GM12878 (cell line): Measurements from ENCODE around the gene CDYL. TPM values are rescaled to one million over a fixed set of nuclear protein-coding genes. Genes with fewer than 3 reads are reported as not detected.

Source experiments
- ATAC-seq: fragments of 200-7000 bp; cut with Tn5 transposase; 3 replicates; pipeline ENCODE4 v1.9.1; 2020; ENCODE audit warnings: mild to moderate bottlenecking, moderate library complexity
- BruUV-seq: library from RNA; stranded (reverse); fragments of 400-500 nt; replicated peaks from 2 replicates; lab custom pipeline; 2021; lab: Mats Ljungman, UMichigan
- CTCF ChIA-PET: fragments of 300-600 bp; sonication (Branson Sonifier 250); formaldehyde crosslinking; extraction: SDS; loops from one replicate; lab custom pipeline; 2021; ENCODE audit warnings: inconsistent platforms; lab: Yijun Ruan, JAX
- POLR2A ChIA-PET: fragments of 350-600 bp; formaldehyde crosslinking; extraction: SDS; loops from one replicate; lab custom pipeline; 2021; ENCODE audit warnings: inconsistent platforms; lab: Charles Lee
- RAD21 ChIA-PET: fragments of 300-600 bp; sonication (Branson Sonifier 250); formaldehyde crosslinking; loops from one replicate; lab custom pipeline; 2023; ENCODE audit warnings: antibody characterized with exemption; ENCODE audit not compliant: unreplicated experiment; lab: Charles Lee
- SMC1A ChIA-PET: fragments of 300-600 bp; sonication (Branson Sonifier 250); formaldehyde crosslinking; loops from one replicate; lab custom pipeline; 2023; ENCODE audit not compliant: unreplicated experiment, uncharacterized antibody; lab: Charles Lee
- DNase-seq: peaks from one replicate; pipeline ENCODE4 v3.0.0-alpha.2; 2011; ENCODE audit warnings: low read depth, low spot score
- FAIRE-seq: peaks from 3 replicates; lab custom pipeline; 2011; peaks lifted over from hg19 to GRCh38; lab: Jason Lieb, UNC
- H2AFZ ChIP-seq: 2 replicates; pipeline ENCODE4 v1.6.0; 2011; ENCODE audit warnings: low read depth, low read length, control low read depth; ENCODE audit not compliant: control insufficient read depth
- H3K27ac ChIP-seq: 2 replicates; pipeline ENCODE4 v1.5.1; 2011; ENCODE audit warnings: control low read depth; ENCODE audit not compliant: control insufficient read depth, insufficient read depth
- H3K27me3 ChIP-seq, 2 experiments: replicated peaks in 1 of 2; 2 replicates each; pipeline versions ENCODE4 v1.6.0 to v1.6.1; 2011; ENCODE audit warnings: low read length in 1 of 2; ENCODE audit not compliant: control insufficient read depth in 2 of 2, insufficient read depth in 2 of 2
- H3K36me3 ChIP-seq, 2 experiments: 2 replicates each; pipeline ENCODE4 v1.5.1; 2011; ENCODE audit warnings: low read length in 1 of 2; ENCODE audit not compliant: control insufficient read depth in 2 of 2, insufficient read depth in 2 of 2
- H3K4me1 ChIP-seq: 2 replicates; pipeline ENCODE4 v1.6.1; 2011; ENCODE audit warnings: mild to moderate bottlenecking, low read length, moderate library complexity, mixed read lengths; ENCODE audit not compliant: control insufficient read depth, insufficient read depth
- H3K4me2 ChIP-seq: 2 replicates; pipeline ENCODE4 v1.6.0; 2011; ENCODE audit warnings: control low read depth; ENCODE audit not compliant: control insufficient read depth, insufficient read depth
- H3K4me3 ChIP-seq: fragments of 200-600 bp; sonication (generic); 2 replicates; pipeline ENCODE4 v1.5.1; 2016
- H3K79me2 ChIP-seq: 2 replicates; pipeline ENCODE4 v1.6.0; 2011; ENCODE audit warnings: low read length; ENCODE audit not compliant: control insufficient read depth, insufficient read depth
- H3K9ac ChIP-seq: 2 replicates; pipeline ENCODE4 v1.8.0; 2011; ENCODE audit warnings: low read length, control low read depth, mixed read lengths; ENCODE audit not compliant: control insufficient read depth, insufficient read depth
- H3K9me3 ChIP-seq: replicated peaks from 3 replicates; pipeline ENCODE4 v1.5.1; 2011; ENCODE audit warnings: mild to moderate bottlenecking, low read length; ENCODE audit not compliant: control insufficient read depth, insufficient read depth
- H4K20me1 ChIP-seq: 2 replicates; pipeline ENCODE4 v1.6.0; 2011; ENCODE audit not compliant: control insufficient read depth, insufficient read depth
- BCLAF1 ChIP-seq: fragments of 450-650 bp; IDR thresholded peaks from 2 replicates; pipeline ENCODE4 v1.6.1; 2017; ENCODE audit warnings: antibody characterized with exemption, mild to moderate bottlenecking, moderate library complexity
- EED ChIP-seq: sonication (generic); IDR thresholded peaks from 2 replicates; pipeline ENCODE4 v1.6.1; 2016; ENCODE audit warnings: antibody characterized with exemption, low read depth
- ELK1 ChIP-seq: IDR thresholded peaks from 2 replicates; pipeline ENCODE4 v1.6.1; 2012; ENCODE audit warnings: low read depth, low read length, improper control_type of control experiment
- ETV6 ChIP-seq, 2 experiments: fragments of 450-650 bp in 1 of 2; IDR thresholded peaks in 1 of 2; conservative IDR thresholded peaks in 1 of 2; 2 replicates each; pipeline ENCODE4 v1.6.1; 2014; ENCODE audit warnings: antibody characterized with exemption in 1 of 2, borderline replicate concordance in 1 of 2, low read depth in 1 of 2, mild to moderate bottlenecking in 1 of 2, moderate library complexity in 1 of 2
- FOS ChIP-seq: IDR thresholded peaks from 3 replicates; pipeline ENCODE4 v1.6.1; 2011; ENCODE audit warnings: borderline replicate concordance; ENCODE audit not compliant: insufficient read length; ENCODE audit errors: extremely low read depth
- FOXM1 ChIP-seq: IDR thresholded peaks from 2 replicates; pipeline ENCODE4 v1.6.1; 2012; ENCODE audit warnings: low read depth, mild to moderate bottlenecking, inconsistent platforms, low read length, moderate library complexity
- JUNB ChIP-seq: IDR thresholded peaks from 2 replicates; pipeline ENCODE4 v1.6.1; 2016; ENCODE audit warnings: antibody characterized with exemption, mild to moderate bottlenecking
- MLLT1 ChIP-seq: fragments of 450-650 bp; IDR thresholded peaks from 2 replicates; pipeline ENCODE4 v1.6.1; 2016; ENCODE audit warnings: mild to moderate bottlenecking
- MTA2 ChIP-seq: fragments of 450-650 bp; IDR thresholded peaks from 2 replicates; pipeline ENCODE4 v1.6.1; 2016; ENCODE audit warnings: low read depth, mild to moderate bottlenecking, moderate library complexity
- MTA3 ChIP-seq: IDR thresholded peaks from 2 replicates; pipeline ENCODE4 v1.6.1; 2012; ENCODE audit warnings: low read length, inconsistent platforms, borderline replicate concordance
- NFYB ChIP-seq: IDR thresholded peaks from 2 replicates; pipeline ENCODE4 v1.6.1; 2011; ENCODE audit warnings: low read depth, mild to moderate bottlenecking, low read length, improper control_type of control experiment, moderate library complexity; ENCODE audit not compliant: insufficient read depth
- SMC3 ChIP-seq: IDR thresholded peaks from 2 replicates; pipeline ENCODE4 v1.6.1; 2011; ENCODE audit warnings: low read length, improper control_type of control experiment, borderline replicate concordance
- YBX1 ChIP-seq: fragments of 450-650 bp; IDR thresholded peaks from 2 replicates; pipeline ENCODE4 v1.6.1; 2016; ENCODE audit warnings: antibody characterized with exemption
- WGBS: methylation state at CpG from one replicate; pipeline ENCODE4 v1.1.6; 2016; ENCODE audit warnings: low lambda C conversion rate; ENCODE audit not compliant: insufficient replicate concordance, insufficient coverage; ENCODE audit errors: missing lambda C conversion rate; 5-methylcytosine and 5-hydroxymethylcytosine counted together
- in situ Hi-C: fragments of 300-500 bp; cut with MboI; formaldehyde crosslinking; loops from 9 replicates; pipeline ENCODE4 v1.14.3; 2018; ENCODE audit warnings: mixed read lengths
- intact Hi-C: fragments of 100-400 bp; cut with micrococcal nuclease; formaldehyde crosslinking; loops from one replicate; pipeline ENCODE4 v1.14.2; 2022; ENCODE audit not compliant: unreplicated experiment
- polyA plus RNA-seq, 11 experiments: library from polyadenylated mRNA; depleted of rRNA in 4 of 11; unstranded in 6 of 11; stranded (reverse) in 5 of 11; fragments of >200 nt; fragmentation: Nextera tagmentation in 4 of 11; fragmentation: Illumina TruSeq in 1 of 11; extraction: Ambion mirVana in 4 of 11; extraction: Trizol in 1 of 11; gene quantifications; 1 replicate in 1 of 11; 2 replicates in 10 of 11; pipeline versions ENCODE4 v1.2.1 to v1.2.3, GENCODE V29; 2011 to 2016; ENCODE audit warnings: inconsistent platforms in 2 of 11, missing spikeins in 2 of 11, low read depth in 1 of 11
- total RNA-seq, 4 experiments: library from RNA; depleted of rRNA in 3 of 4; stranded (reverse); fragments of >200 nt in 3 of 4; fragmentation: Illumina TruSeq in 1 of 4; extraction: Trizol in 1 of 4; gene quantifications; 2 replicates each; pipeline versions ENCODE4 v1.2.1 to v1.2.3, GENCODE V29; 2013 to 2021
- TF ChIP-seq, protein P1 (sequence below): fragments of 450-650 bp; IDR thresholded peaks from 2 replicates; pipeline ENCODE4 v1.6.1; 2017; ENCODE audit warnings: mild to moderate bottlenecking, low read depth, inconsistent platforms; ENCODE audit not compliant: poor library complexity, severe bottlenecking

The CDYL gene
- total and polyA plus RNA-seq, 10 of the 15 experiments (the other 5 are each of a cell fraction or from before 2014, with no cell fraction given), result 9.3 to 61.2 (median 28.5) TPM

GRCh38 chr6:4814987-4815386 is 38.8 kb downstream of the CDYL start:
- no peaks in the 10 kb centered on the region for H3K27me3 ChIP-seq
- FAIRE-seq (no peak), DNase-seq (no peak), ATAC-seq (no peak)
- H3K9ac ChIP-seq, result no peak overlapping the region
- intact Hi-C loops (no loop called here), in situ Hi-C loops (no loop called here)
- peak overlapping the region; percentile 60 for H3K4me2 ChIP-seq
- peaks cover 20% of the 10 kb centered on the region for H3K4me1 ChIP-seq
- CTCF ChIA-PET, result interaction anchor here (0.6 to 2.8 kb wide), 7 partner anchors 10 to 53 kb away, joined by 3 to 13 read pairs (median 4); no protein-coding TSS in a partner anchor
- SMC1A ChIA-PET, result interaction anchor here (0.8 to 6.4 kb wide), 8 partner anchors 10 to 69 kb away, joined by 3 to 62 read pairs (median 4); partner anchors contain the start of gene CDYL
- RAD21 ChIA-PET, result interaction anchor here (0.8 to 5.1 kb wide), 7 partner anchors 12 to 782 kb away, joined by 3 to 33 read pairs (median 3); no protein-coding TSS in a partner anchor
- no peak overlapping the region for H2AFZ ChIP-seq
- no peak overlapping the region; the same call in 1 of the 2 replicates for H3K4me3 ChIP-seq
- no TSS peak for BruUV-seq
- H3K79me2 ChIP-seq, result peaks cover 94% of the 10 kb centered on the region
- POLR2A ChIA-PET, result interaction anchor here (1.1 kb wide), 2 partner anchors 13 to 14 kb away, joined by 3 to 4 read pairs; no protein-coding TSS in a partner anchor
- peaks cover 0 to 3% of the 10 kb centered on the region in 2 experiments; a peak in 1 of 4 replicates for H3K36me3 ChIP-seq
- H3K9me3 ChIP-seq, result 0 out of 3 replicates have a peak, but pooled peaks cover 1% of the 10 kb centered on the region
- H3K27ac ChIP-seq, result no peak overlapping the region
- WGBS, result 90% methylated on average over 2 of the region's 2 CpGs
- no peak for TF ChIP-seq BCLAF1
- no peak for TF ChIP-seq FOS
- no peak for TF ChIP-seq ETV6 (conservative IDR thresholded peaks at IDR 0.05 in 1 of 2, IDR thresholded peaks at IDR 0.05 in 1 of 2; ENCODE audit: borderline replicate concordance in 1 of 2, low read depth in 1 of 2)
- no peak for TF ChIP-seq FOXM1
- no peak for TF ChIP-seq EED
- TF ChIP-seq, protein P1, sequence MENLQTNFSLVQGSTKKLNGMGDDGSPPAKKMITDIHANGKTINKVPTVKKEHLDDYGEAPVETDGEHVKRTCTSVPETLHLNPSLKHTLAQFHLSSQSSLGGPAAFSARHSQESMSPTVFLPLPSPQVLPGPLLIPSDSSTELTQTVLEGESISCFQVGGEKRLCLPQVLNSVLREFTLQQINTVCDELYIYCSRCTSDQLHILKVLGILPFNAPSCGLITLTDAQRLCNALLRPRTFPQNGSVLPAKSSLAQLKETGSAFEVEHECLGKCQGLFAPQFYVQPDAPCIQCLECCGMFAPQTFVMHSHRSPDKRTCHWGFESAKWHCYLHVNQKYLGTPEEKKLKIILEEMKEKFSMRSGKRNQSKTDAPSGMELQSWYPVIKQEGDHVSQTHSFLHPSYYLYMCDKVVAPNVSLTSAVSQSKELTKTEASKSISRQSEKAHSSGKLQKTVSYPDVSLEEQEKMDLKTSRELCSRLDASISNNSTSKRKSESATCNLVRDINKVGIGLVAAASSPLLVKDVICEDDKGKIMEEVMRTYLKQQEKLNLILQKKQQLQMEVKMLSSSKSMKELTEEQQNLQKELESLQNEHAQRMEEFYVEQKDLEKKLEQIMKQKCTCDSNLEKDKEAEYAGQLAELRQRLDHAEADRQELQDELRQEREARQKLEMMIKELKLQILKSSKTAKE, result no peak
- no peak for TF ChIP-seq MTA2
- no peak for TF ChIP-seq JUNB
- no peak for TF ChIP-seq MLLT1
- no peak for TF ChIP-seq ELK1
- TF ChIP-seq MTA3, result no peak
- no peak for TF ChIP-seq SMC3
- TF ChIP-seq YBX1, result no peak
- TF ChIP-seq NFYB, result no peak
- no peaks in the 10 kb centered on the region; the same call in 1 of the 2 replicates for H4K20me1 ChIP-seq
